ENCODE data around the gene ZMYM4.
"Not testable (repeated sequence)": the region's sequence is repeated elsewhere in the genome, so short reads cannot be mapped to it uniquely, and the experiment has no call there.

Gene ZMYM4

DNA sequence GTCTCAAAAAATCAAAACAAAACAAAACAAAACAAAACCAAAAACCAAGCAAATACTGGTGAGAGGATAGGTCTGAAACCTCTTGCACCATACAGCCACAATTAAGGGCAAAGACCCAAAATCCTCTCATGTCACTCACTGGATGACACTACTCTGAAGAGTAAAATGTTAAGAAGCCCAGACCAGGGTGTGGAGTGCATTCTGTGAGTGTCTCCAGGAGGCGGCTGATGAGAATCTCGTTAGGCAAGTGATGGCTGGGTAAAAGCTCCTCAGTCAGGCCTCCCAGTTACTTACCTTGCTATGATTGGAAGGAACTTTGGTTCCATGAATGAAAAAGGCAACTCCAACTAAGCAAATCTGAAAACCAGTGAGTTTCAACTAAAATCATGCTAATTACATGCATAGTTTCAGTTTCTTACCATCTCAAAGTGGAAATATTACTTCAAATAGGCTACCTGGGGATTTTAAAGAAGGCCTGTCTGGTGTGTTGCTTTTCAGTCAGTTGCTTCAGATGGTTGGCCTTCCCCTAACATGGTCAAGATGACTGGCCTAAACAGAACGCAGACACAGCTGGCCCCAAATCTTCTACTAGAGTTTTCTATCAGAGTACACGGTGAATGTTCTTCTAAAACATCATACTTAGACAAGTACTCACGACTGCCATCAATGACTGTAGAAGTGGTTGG lies 193.6 kb downstream of the ZMYM4 start:
- no peak for DNase-seq

DNA sequence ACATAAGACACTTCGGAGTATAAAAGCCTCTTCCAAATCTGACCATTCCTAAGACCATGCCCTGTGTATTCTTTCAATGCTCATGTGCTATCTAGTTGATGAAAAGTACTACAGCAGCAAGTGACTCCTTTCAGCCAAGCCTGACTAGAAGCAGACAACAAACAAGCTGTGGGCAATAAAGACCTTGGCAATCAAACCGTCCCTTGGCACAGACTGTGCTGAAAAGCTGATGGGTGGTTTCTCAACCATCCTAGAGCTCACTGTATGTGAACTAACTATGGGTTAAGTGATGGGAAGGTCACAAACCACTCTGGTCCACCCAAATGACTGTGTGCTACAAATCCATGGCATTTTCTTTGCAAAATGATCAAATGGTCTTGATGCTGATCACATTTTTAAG lies 194.7 kb downstream of the ZMYM4 start:
- DNase-seq, result no peak

DNA sequence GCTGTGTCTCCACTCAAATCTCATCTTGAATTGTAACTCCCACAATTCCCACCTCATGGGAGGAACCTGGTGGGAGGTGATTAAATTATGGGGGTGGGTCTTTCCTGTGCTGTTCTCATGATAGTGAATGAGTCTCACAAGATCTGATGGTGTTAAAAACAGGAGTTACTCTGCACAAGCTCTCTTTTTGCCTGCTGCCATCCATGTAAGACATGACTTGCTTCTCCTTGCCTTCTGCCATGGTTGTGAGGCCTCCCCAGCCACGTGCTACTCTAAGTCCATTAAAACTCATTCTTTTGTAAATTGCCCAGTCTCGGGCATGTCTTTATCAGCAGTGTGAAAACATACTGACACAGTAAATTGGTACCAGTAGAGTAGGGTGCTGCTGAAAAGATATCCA lies 195.2 kb downstream of the ZMYM4 start:
- not testable (repeated sequence) for DNase-seq

DNA sequence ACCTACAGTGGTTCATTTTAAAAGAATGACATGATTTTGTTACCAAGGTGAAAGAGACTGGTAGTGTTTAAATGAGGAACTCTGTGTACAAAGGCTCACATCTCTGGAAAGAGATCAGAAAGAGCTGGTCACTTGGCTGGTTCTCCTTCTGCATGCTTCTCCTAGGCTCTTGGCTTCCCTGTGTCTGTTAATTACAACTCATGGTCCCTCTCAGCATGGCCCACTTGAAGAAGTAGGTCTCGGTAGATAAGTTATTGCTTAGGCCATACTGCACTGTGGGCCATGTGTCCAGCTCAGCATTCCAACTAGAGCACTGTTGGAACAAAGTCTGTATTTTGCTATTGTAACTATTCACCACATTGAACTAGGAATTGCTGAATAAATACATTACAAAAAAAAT lies 197.6 kb downstream of the ZMYM4 start:
- DNase-seq, result no peak

DNA sequence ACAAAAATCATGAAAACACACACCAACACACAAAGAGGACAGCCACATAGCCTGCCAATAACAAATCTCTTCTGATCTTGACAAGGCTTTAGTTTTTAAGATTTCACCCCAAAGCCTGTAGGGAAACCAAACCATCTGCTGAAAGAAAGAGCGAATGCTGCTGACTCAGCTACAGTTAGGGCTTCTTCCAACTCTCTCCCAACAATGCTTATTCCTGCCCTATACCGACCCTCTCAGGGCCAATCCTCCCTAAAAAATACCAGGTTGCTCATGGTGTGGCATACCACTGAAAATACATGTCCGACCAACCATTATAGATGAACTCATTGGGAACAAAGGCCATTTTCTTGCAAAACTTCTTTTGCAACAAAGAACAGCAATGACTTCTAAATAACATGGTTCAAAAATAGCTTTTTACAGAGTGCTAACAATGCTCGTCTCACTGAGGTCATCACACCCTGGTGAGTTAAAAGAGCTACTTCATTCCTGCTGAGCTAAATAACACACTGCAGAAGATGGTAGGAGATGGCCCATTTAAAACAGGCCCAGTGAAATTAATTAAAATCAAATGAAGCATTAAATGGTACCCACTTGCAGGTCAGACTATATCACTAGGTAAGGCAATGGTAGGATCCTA lies 202.6 kb downstream of the ZMYM4 start:
- DNase-seq, result no peak

Measured in CD4-positive, alpha-beta T cell treated with Interleukin-17A for 1 hour (primary cell).